T follicular helper cell (primary cell): ENCODE measurements around the gene SIK1.

Source experiments
- DNase-seq: peaks from one replicate; pipeline ENCODE4 v3.0.0-alpha.2; 2020; ENCODE audit warnings: low read depth

Gene SIK1

DNA sequence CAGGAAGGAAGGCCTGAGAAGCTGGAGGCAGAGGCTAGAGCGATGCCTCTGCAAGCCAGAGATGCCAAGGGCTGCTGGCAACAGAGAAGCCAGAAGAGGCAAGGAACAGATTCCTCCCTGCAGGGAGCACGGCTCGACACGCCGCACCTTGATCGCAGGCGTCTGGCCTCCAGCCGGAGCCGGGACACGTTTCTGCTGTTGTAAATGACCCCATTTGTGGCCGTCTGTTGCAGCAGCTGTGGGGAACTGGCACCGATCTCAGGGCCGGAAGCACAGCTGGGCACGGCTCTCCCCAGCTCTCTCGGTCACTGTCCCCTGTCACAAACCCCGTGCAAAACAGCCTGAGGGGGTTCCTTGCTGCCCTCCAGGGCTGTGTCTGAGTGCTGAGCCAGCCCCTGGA, 59.6 kb downstream of the SIK1 start:
- no peak for DNase-seq

DNA sequence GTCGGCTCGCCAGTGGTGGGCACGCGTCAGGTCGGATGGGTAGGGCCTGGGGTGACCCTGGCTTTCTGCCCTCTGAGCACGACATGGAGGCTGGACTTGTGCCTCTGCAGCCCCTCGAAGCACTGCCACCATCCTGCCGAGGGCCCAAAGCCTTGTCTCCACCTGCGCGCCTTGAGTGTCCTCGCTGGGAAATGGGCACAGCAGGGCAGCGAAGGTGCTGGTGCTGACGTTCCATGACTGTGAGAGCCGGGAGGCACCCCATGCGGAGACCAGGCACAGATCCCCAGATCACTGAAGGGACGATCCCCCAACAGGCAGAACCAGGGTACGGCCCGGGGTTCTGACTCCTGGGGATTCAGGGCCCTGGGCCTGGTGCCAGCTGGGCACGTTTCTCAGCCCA, 60.3 kb downstream of the SIK1 start:
- no peak for DNase-seq

DNA sequence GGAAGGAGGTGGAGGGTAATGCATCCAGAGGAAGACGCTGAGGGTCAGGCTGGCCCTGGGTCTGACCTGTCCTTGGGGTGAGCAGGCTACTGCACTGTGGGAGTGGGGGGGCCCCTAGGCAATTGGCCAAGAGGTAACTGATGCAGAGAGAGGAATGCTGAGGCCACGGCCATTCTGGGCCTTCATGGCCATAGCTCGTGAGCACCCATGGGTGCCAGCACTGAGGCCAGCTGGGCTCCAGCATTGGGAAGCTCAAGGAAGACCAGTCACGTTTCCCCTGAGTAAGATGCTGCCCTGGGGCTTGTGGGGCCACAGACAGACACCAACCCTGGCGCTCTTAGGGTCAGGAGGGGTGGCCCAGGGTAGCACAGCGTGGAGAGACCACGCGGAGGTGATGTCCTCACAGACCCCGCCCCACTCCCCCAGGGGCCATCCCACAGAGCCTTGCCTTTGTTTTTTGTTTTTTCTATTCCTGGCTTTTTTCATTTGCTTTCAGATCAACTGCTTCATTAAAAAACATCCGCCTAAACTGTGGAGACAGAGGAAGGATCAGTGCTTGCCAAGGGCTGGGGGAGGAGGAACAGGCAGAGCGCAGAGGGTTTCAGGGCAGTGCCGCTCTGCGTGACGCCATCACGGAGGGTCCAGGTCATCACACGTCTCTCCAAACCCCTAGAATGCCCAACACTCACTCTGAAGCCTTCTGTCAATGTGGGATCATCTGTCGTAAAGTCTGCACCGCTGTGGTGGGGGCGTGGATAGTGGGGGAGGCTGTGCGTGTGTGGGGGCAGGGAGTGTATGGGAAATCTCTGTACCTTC, 61.1 kb downstream of the SIK1 start:
- DNase-seq: no peak

DNA sequence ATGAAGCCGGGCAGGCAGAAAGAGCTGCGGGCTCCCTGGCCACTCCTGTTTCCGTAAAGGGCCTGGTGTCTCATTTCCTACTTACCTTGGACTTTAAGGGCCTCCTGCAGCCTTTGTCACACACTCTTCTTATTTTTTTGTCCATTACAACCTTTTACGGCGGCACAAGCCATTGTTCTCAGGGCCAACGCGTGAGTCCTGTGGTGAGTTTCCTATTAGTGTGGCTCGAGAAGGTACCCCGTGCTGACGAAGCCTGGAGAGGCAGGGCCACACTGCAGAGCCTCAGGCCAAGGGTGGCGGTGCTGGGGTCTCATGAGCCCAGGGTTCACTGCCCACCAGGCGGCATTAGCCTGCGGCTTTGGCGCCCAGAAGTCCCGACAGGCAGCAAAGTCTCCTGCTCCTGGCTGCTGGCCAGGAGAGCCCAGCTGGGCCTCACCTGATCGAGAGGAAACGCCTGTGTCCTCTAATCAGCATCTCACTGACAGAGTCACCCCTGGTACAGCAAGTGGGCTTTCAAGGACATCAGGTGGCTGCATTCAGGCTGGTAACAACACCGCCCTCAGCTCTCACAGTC, 62.0 kb downstream of the SIK1 start:
- DNase-seq: no peak
